ENCODE measurements around the gene ZMAT2. TPM values are rescaled to one million over a fixed set of nuclear protein-coding genes. Genes with fewer than 3 reads are reported as not detected.

Gene ZMAT2
- total RNA-seq, 2 experiments from 2014 or later: 64.8 to 67.2 TPM

- peaks cover 4% of the 10 kb centered on the region for H3K36me3 Mint-ChIP-seq
- no peak for DNase-seq
- H3K4me3 Mint-ChIP-seq: no peak overlapping the region
- H3K9me3 Mint-ChIP-seq: peaks cover 5% of the 10 kb centered on the region
- no peaks in the 10 kb centered on the region for H3K4me1 Mint-ChIP-seq
- no peak overlapping the region for H3K27ac Mint-ChIP-seq
- H3K27me3 Mint-ChIP-seq: peaks cover 44% of the 10 kb centered on the region
Observed at GRCh38 chr5:140733098-140733497, 32.9 kb downstream of the ZMAT2 start.

GRCh38 chr5:140734354-140734753 lies 34.1 kb downstream of the ZMAT2 start:
- H3K9me3 Mint-ChIP-seq: peaks cover 5% of the 10 kb centered on the region
- no peak overlapping the region for H3K27ac Mint-ChIP-seq
- no peak overlapping the region for H3K4me3 Mint-ChIP-seq
- peaks cover 4% of the 10 kb centered on the region for H3K36me3 Mint-ChIP-seq
- no peak for DNase-seq
- peaks cover 41% of the 10 kb centered on the region for H3K27me3 Mint-ChIP-seq
- no peaks in the 10 kb centered on the region for H3K4me1 Mint-ChIP-seq

GRCh38 chr5:140737486-140737885 lies 37.2 kb downstream of the ZMAT2 start:
- peaks cover 4% of the 10 kb centered on the region for H3K36me3 Mint-ChIP-seq
- H3K4me3 Mint-ChIP-seq: no peak overlapping the region
- no peaks in the 10 kb centered on the region for H3K4me1 Mint-ChIP-seq
- peaks cover 33% of the 10 kb centered on the region for H3K27me3 Mint-ChIP-seq
- H3K9me3 Mint-ChIP-seq: peaks cover 16% of the 10 kb centered on the region
- H3K27ac Mint-ChIP-seq: no peak overlapping the region
- no peak for DNase-seq

GRCh38 chr5:140741967-140742366 lies 41.7 kb downstream of the ZMAT2 start:
- Mint-ChIP-seq H3K9me3 (peaks cover 33% of the 10 kb centered on the region), H3K4me1 (no peaks in the 10 kb centered on the region), H3K36me3 (peaks cover 6% of the 10 kb centered on the region), H3K27me3 (peaks cover 6% of the 10 kb centered on the region), H3K27ac (no peak overlapping the region), H3K4me3 (no peak overlapping the region)
- no peak for DNase-seq

GRCh38 chr5:140753561-140753960 lies 53.3 kb downstream of the ZMAT2 start:
- H3K4me3 Mint-ChIP-seq: no peak overlapping the region

More at GRCh38 chr5:140753561-140753960, 53.3 kb downstream of the ZMAT2 start:
- DNase-seq: no peak
- peaks cover 9% of the 10 kb centered on the region for H3K36me3 Mint-ChIP-seq
- H3K4me1 Mint-ChIP-seq: no peaks in the 10 kb centered on the region
- H3K9me3 Mint-ChIP-seq: peaks cover 77% of the 10 kb centered on the region
- H3K27me3 Mint-ChIP-seq: no peaks in the 10 kb centered on the region
- H3K27ac Mint-ChIP-seq: no peak overlapping the region

Other genes with a start within 250 kb of the ZMAT2 start
- 10 to 100 TPM; 13.9 to 15.5 TPM for gene EIF4EBP3, start 152.8 kb upstream of the ZMAT2 start, total RNA-seq
- 10 to 100 TPM; 54.6 to 60.6 TPM for gene SRA1, start 143.0 kb upstream of the ZMAT2 start, total RNA-seq
- 10 to 100 TPM; 17.5 to 17.8 TPM for gene APBB3, start 135.8 kb upstream of the ZMAT2 start, total RNA-seq
- 100 to 1,000 TPM in 1 of 2 experiments, 10 to 100 TPM in 1; 97.4 to 100 TPM for gene SLC35A4, start 135.6 kb upstream of the ZMAT2 start, total RNA-seq
- gene CD14, start 67.3 kb upstream of the ZMAT2 start, total RNA-seq: under 1 TPM; 0.42 to 0.58 TPM
- gene TMCO6, start 61.0 kb upstream of the ZMAT2 start, total RNA-seq: 10 to 100 TPM; 34.4 to 37.4 TPM
- 10 to 100 TPM; 64.2 to 69.4 TPM for gene NDUFA2, start 52.8 kb upstream of the ZMAT2 start, total RNA-seq
- gene IK, start 52.6 kb upstream of the ZMAT2 start, total RNA-seq: 10 to 100 TPM; 94.3 to 95.3 TPM
- gene WDR55, start 35.5 kb upstream of the ZMAT2 start, total RNA-seq: 10 to 100 TPM; 37.5 to 38.9 TPM
- 1 to 10 TPM; 2.7 to 3.7 TPM for gene DND1, start 26.9 kb upstream of the ZMAT2 start, total RNA-seq
- 100 to 1,000 TPM in 1 of 2 experiments, 10 to 100 TPM in 1; 95.2 to 104 TPM for gene HARS1, start 9.1 kb upstream of the ZMAT2 start, total RNA-seq
- gene HARS2, start 9.0 kb upstream of the ZMAT2 start, total RNA-seq: 10 to 100 TPM; 23.6 to 24.0 TPM
- not detected for gene PCDHA1, start 85.7 kb downstream of the ZMAT2 start, total RNA-seq
- gene PCDHA2, start 94.4 kb downstream of the ZMAT2 start, total RNA-seq: not detected
- gene PCDHA3, start 100.6 kb downstream of the ZMAT2 start, total RNA-seq: not detected
- gene PCDHA4, start 106.6 kb downstream of the ZMAT2 start, total RNA-seq: not detected
- gene PCDHA5, start 121.2 kb downstream of the ZMAT2 start, total RNA-seq: not detected
- gene PCDHA6, start 127.5 kb downstream of the ZMAT2 start, total RNA-seq: not detected
- gene PCDHA7, start 133.8 kb downstream of the ZMAT2 start, total RNA-seq: not detected
- not detected for gene PCDHA8, start 140.7 kb downstream of the ZMAT2 start, total RNA-seq
- not detected for gene PCDHA9, start 147.9 kb downstream of the ZMAT2 start, total RNA-seq
- not detected for gene PCDHA10, start 155.4 kb downstream of the ZMAT2 start, total RNA-seq
- not detected for gene PCDHA11, start 168.5 kb downstream of the ZMAT2 start, total RNA-seq
- not detected for gene PCDHA12, start 174.9 kb downstream of the ZMAT2 start, total RNA-seq
- not detected for gene PCDHA13, start 181.7 kb downstream of the ZMAT2 start, total RNA-seq
- not detected for gene PCDHAC1, start 225.9 kb downstream of the ZMAT2 start, total RNA-seq

Measured in activated naive CD8-positive, alpha-beta T cell treated with anti-CD3 and anti-CD28 coated beads for 36 hours (primary cell).